AG04450 (cell line): ENCODE results near the gene MAML2. TPM values are rescaled to one million over a fixed set of nuclear protein-coding genes. Genes with fewer than 3 reads are reported as not detected.

Source experiments
- CTCF ChIA-PET: fragments of 300-600, 350-600 bp; formaldehyde crosslinking; extraction: SDS; loops from one replicate; lab custom pipeline; 2022; ENCODE audit warnings: antibody characterized with exemption, inconsistent platforms; lab: Charles Lee
- POLR2A ChIA-PET: fragments of 350-600 bp; formaldehyde crosslinking; extraction: SDS; loops from one replicate; lab custom pipeline; 2021; ENCODE audit warnings: antibody characterized with exemption, inconsistent platforms; lab: Yijun Ruan, JAX
- DNase-seq: peaks from one replicate; pipeline ENCODE4 v3.0.0-alpha.2; 2011; ENCODE audit warnings: low read depth, low spot score
- H3K27ac ChIP-seq: one replicate; pipeline ENCODE4 v1.5.1; 2012; ENCODE audit warnings: low read depth, low read length, control low read depth
- H3K27me3 ChIP-seq: one replicate; pipeline ENCODE4 v1.6.0; 2012; ENCODE audit warnings: low read length; ENCODE audit not compliant: control insufficient read depth, insufficient read depth
- H3K4me3 ChIP-seq: 2 replicates; pipeline ENCODE4 v1.5.1; 2011; ENCODE audit warnings: mild to moderate bottlenecking, low read depth, low read length, control low read depth
- H3K9me3 ChIP-seq: 2 replicates; pipeline ENCODE4 v1.5.1; 2012; ENCODE audit warnings: low read length; ENCODE audit not compliant: control insufficient read depth, insufficient read depth
- polyA plus RNA-seq: library from polyadenylated mRNA; depleted of rRNA; stranded (reverse); fragments of >200 nt; gene quantifications from 2 replicates; pipeline ENCODE4 v1.2.3, GENCODE V29; 2011
- TF ChIP-seq, protein P1 (sequence below): IDR thresholded peaks from 2 replicates; pipeline ENCODE4 v1.5.1; 2011; ENCODE audit warnings: low read depth, low read length, control low read depth, inconsistent platforms

MAML2 gene
- polyA plus RNA-seq, 1 experiment: 23.0 TPM

DNA sequence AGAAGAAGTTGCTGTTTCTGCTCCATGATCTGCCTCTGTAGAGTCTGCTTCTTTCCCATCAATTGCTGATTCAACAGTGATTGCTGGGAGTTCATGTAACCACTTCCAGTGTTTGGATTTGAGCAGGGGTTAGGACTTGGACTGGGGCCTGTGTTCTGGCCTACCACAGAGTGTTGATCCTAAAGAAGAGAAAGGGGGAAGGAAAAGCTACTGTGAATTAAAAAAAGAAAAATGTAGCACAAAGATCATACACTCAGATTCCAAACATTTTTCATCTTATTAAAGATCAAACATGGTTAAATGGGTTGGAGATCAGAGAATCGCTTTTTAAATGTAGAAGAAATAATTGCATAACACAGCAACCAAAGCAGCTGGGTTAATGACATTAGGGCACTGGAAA, 351.4 kb downstream of the MAML2 start:
- ChIA-PET CTCF (no interaction called here), POLR2A (no interaction called here)
- TF ChIP-seq, protein P1, sequence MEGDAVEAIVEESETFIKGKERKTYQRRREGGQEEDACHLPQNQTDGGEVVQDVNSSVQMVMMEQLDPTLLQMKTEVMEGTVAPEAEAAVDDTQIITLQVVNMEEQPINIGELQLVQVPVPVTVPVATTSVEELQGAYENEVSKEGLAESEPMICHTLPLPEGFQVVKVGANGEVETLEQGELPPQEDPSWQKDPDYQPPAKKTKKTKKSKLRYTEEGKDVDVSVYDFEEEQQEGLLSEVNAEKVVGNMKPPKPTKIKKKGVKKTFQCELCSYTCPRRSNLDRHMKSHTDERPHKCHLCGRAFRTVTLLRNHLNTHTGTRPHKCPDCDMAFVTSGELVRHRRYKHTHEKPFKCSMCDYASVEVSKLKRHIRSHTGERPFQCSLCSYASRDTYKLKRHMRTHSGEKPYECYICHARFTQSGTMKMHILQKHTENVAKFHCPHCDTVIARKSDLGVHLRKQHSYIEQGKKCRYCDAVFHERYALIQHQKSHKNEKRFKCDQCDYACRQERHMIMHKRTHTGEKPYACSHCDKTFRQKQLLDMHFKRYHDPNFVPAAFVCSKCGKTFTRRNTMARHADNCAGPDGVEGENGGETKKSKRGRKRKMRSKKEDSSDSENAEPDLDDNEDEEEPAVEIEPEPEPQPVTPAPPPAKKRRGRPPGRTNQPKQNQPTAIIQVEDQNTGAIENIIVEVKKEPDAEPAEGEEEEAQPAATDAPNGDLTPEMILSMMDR: no peak

DNA sequence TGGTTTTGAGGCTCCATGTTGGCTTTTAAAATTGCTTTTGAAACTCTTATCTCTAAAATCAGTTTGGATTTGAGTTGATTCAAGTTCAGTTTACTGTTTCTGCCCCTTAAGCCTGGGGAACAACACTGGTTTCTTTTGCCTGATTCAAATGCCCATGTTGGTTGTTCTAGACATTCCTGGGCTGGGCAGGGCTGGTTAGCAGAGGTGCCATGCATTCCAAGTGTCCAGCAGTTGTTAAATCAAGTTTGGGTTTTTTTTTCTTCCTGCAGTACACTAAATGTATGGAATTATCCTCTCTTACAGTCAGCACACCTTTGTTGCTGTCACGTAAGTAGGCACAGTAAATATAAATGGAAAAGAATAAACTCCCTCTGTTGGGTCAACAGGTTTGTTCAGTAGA, 351.9 kb downstream of the MAML2 start:
- Histone ChIP-seq H3K27ac (peak overlapping the region; percentile 66), H3K27me3 (no peaks in the 10 kb centered on the region), H3K9me3 (no peaks in the 10 kb centered on the region), H3K4me3 (no peak overlapping the region)
- POLR2A ChIA-PET: no interaction called here
- CTCF ChIA-PET: no interaction called here
- TF ChIP-seq, protein P1: no peak
- DNase-seq: no peak

More for the DNA sequence above, 351.4 kb downstream of the MAML2 start:
- peak; percentile 42 for DNase-seq
- Histone ChIP-seq H3K4me3 (no peak overlapping the region), H3K9me3 (no peaks in the 10 kb centered on the region), H3K27me3 (no peaks in the 10 kb centered on the region), H3K27ac (peak overlapping the region; percentile 66)

DNA sequence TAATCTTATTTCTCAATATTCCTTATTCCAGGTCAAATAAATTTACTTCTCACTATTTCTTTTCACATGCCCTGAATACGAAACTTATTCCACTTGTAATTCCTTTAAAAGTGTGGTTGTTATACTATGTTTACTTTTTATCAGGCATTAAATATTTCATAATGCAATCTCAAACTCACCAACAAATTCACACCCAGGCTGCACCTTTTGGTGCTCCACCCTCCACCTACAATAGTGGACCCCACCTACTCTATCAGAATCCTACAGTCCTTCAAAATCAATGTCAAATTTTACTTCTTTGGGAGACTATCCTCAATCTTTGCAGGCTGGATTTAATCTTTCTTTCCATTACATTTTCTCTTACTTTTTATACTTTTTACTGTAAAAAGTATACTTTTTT, 353.2 kb downstream of the MAML2 start:
- H3K4me3 ChIP-seq: no peak overlapping the region
- ChIA-PET POLR2A (no interaction called here), CTCF (no interaction called here)
- no peak overlapping the region for H3K27ac ChIP-seq
- no peaks in the 10 kb centered on the region for H3K9me3 ChIP-seq
- no peak for DNase-seq
- H3K27me3 ChIP-seq: no peaks in the 10 kb centered on the region
- TF ChIP-seq, protein P1: no peak

GRCh38 chr11:95989076-95989605, 353.9 kb downstream of the MAML2 start:
- no peak overlapping the region for H3K4me3 ChIP-seq
- POLR2A ChIA-PET: no interaction called here
- H3K27me3 ChIP-seq: no peaks in the 10 kb centered on the region
- TF ChIP-seq, protein P1: no peak
- no peaks in the 10 kb centered on the region for H3K9me3 ChIP-seq
- no peak overlapping the region for H3K27ac ChIP-seq
- CTCF ChIA-PET: interaction anchor here (0.6 kb wide), 1 partner anchor 12 kb away, joined by 5 read pairs; no protein-coding TSS in a partner anchor
- DNase-seq: no peak

DNA sequence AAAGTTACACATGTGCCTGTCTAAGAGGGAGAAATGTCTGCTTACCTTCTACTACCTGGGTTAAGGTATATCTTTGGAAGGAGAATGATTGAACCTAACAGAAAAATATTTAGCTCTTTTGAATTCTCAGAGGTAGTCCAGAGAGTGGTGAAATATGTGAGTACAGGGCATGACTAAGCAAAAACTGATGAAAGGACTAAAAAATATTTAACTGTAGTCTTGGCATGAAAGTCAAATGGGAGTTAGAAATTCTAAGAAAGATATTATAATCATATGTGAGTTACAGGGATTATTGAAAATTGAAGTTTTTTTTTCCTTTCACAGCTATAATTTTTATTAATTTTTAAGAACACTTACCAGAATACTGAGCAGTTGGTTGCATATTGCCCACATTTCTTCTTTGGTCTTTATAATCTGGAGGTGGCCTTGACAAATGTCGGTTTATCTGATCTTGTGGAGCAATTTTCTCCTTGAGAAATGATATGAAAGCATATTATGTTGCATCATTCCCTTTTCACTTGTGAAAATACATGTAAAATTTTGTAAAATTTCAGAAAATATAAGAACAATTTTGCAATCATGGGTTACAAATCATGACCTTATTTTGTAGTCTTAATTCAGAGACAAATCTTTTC, 357.7 kb downstream of the MAML2 start:
- TF ChIP-seq, protein P1: no peak
- H3K27me3 ChIP-seq: no peaks in the 10 kb centered on the region
- CTCF ChIA-PET: interaction anchor here (1.1 to 1.4 kb wide), 2 partner anchors 71 to 409 kb away, joined by 3 to 6 read pairs; no protein-coding TSS in a partner anchor
- POLR2A ChIA-PET: no interaction called here
- DNase-seq: no peak
- no peak overlapping the region for H3K4me3 ChIP-seq
- no peaks in the 10 kb centered on the region for H3K9me3 ChIP-seq
- H3K27ac ChIP-seq: no peak overlapping the region
